ENCODE measurements around the gene TTC36. TPM values are rescaled to one million over a fixed set of nuclear protein-coding genes. Genes with fewer than 3 reads are reported as not detected.

Gene TTC36
- total RNA-seq, 2 donors from 2014 or later: 3.1 to 7.7 TPM

DNA sequence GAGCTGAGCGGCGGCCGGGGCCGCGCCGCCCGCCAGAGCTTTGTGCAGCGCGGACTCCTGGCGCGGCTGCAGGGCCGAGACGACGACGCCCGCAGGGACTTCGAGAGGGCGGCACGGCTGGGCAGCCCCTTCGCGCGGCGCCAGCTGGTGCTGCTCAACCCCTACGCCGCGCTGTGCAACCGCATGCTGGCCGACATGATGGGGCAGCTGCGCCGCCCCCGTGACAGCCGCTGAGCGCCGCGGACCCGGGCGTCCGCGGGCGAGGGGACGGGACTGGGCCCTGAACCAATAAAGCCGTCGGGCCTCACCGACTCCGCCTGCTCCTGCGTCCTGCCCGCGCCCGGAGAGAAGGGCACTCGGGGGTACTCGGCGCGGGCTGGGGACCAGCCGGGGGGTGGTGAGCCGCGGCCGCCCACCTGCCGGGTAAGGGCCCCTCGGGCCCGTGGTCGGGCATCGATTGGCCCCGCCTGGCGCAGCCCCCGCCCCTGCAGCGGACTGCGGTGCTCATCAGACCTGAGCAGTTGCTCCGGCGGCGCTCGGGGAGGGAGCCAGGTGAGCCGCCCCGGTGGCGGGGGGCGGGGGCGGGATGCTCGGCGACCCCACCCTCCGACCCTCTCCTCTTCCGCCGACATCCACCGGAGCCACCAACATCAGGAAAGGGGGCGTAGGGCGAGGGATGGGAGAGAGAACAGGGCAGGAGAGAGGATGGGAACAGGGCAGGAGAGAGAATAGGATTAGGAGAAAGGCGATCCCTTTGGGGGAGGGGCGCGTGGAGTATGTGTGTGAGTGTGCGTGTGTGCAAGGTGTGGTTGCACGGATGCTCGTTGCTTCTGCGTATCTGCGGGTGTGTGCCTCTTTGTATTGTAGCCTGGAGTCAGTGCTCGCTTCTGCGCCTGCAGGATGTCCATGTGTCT, 3.7 kb downstream of the TTC36 start, which contains the start of gene TMEM25:
Gene TMEM25 (plus strand): TSS at position 510 of the 914 bp plus-strand sequence. CDS start 610 bp downstream, outside the sequence.
- 1% methylated on average over 33 of the region's 94 CpGs for WGBS
- TF ChIP-seq, protein P1, sequence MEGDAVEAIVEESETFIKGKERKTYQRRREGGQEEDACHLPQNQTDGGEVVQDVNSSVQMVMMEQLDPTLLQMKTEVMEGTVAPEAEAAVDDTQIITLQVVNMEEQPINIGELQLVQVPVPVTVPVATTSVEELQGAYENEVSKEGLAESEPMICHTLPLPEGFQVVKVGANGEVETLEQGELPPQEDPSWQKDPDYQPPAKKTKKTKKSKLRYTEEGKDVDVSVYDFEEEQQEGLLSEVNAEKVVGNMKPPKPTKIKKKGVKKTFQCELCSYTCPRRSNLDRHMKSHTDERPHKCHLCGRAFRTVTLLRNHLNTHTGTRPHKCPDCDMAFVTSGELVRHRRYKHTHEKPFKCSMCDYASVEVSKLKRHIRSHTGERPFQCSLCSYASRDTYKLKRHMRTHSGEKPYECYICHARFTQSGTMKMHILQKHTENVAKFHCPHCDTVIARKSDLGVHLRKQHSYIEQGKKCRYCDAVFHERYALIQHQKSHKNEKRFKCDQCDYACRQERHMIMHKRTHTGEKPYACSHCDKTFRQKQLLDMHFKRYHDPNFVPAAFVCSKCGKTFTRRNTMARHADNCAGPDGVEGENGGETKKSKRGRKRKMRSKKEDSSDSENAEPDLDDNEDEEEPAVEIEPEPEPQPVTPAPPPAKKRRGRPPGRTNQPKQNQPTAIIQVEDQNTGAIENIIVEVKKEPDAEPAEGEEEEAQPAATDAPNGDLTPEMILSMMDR (IDR thresholded peaks at IDR 0.05): no peak
- TF ChIP-seq POLR2AphosphoS5 (IDR thresholded peaks at IDR 0.05): peak; percentile 39
- intact Hi-C loops (cut with DNase I): loop anchor here (5.0 kb wide), 1 partner anchor 36 kb away; the partner anchor contains the start of gene IFT46
- Histone ChIP-seq H3K4me3 (peak within 1 kb of the TSS; percentile 62 to 84), H3K9me3 (no peaks in the 10 kb centered on the region), H3K27me3 (replicated peaks; ENCODE audit: insufficient read depth) (no peaks in the 10 kb centered on the region), H3K36me3 (no peaks in the 10 kb centered on the region), H3K27ac (peak within 1 kb of the TSS; percentile 70 to 81), H3K4me1 (replicated peaks) (peaks cover 10% of the 10 kb centered on the region)
- DNase-seq (ENCODE audit: low spot score): peak; percentile 69

DNA sequence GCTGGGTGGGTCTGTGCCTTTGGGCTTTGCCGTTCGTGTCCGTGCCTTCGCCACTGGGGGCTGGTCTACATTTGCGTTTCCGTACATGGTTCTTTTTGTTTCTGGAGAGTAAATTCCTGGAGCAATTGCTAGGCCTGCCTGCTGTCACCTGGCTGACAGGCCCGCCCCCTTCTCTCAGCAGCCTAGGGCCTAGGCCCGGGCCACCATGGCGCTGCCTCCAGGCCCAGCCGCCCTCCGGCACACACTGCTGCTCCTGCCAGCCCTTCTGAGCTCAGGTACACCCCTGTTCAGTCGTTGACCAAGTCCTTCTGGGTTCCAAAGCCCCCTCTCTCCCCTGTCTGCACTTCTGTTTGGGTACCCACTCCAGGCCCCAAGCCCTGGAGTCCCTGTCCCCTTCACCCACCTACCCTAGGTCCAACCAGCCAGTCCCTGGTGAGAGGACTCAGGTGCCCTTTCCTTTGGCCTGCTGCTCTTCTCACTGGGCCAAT, 4.4 kb downstream of the TTC36 start:
- intact Hi-C loops (cut with DNase I): loop anchor here (5.0 kb wide), 1 partner anchor 36 kb away; the partner anchor contains the start of gene IFT46
- H3K27me3 ChIP-seq (replicated peaks; ENCODE audit: insufficient read depth): no peaks in the 10 kb centered on the region
- H3K36me3 ChIP-seq: no peaks in the 10 kb centered on the region
- peak overlapping the region; percentile 62 to 84 for H3K4me3 ChIP-seq
- TF ChIP-seq POLR2AphosphoS5 (IDR thresholded peaks at IDR 0.05) (no peak), POLR2A (IDR thresholded peaks at IDR 0.05) (no peak)
- TF ChIP-seq, protein P1 (IDR thresholded peaks at IDR 0.05): no peak
- peaks cover 10% of the 10 kb centered on the region for H3K4me1 ChIP-seq (replicated peaks)
- no peaks in the 10 kb centered on the region for H3K9me3 ChIP-seq
- no peak for DNase-seq (ENCODE audit: low spot score)
- 21% methylated on average over 12 of the region's 12 CpGs for WGBS
- H3K27ac ChIP-seq: peak overlapping the region; percentile 56 to 70

DNA sequence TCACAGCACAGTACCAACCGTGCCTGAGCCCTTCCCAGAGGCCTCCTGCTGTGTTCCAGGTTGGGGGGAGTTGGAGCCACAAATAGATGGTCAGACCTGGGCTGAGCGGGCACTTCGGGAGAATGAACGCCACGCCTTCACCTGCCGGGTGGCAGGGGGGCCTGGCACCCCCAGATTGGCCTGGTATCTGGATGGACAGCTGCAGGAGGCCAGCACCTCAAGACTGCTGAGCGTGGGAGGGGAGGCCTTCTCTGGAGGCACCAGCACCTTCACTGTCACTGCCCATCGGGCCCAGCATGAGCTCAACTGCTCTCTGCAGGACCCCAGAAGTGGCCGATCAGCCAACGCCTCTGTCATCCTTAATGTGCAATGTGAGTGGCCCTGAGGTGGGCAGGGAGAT, 4.8 kb downstream of the TTC36 start:
- H3K27ac ChIP-seq: peak overlapping the region; percentile 56 to 70
- no peaks in the 10 kb centered on the region for H3K9me3 ChIP-seq
- no peaks in the 10 kb centered on the region for H3K36me3 ChIP-seq
- H3K4me3 ChIP-seq: peak overlapping the region; percentile 62 to 84
- DNase-seq (ENCODE audit: low spot score): no peak
- peaks cover 10% of the 10 kb centered on the region for H3K4me1 ChIP-seq (replicated peaks)
- 63% methylated on average over 10 of the region's 10 CpGs for WGBS
- H3K27me3 ChIP-seq (replicated peaks; ENCODE audit: insufficient read depth): no peaks in the 10 kb centered on the region
- no peak for TF ChIP-seq POLR2AphosphoS5 (IDR thresholded peaks at IDR 0.05)
- TF ChIP-seq, protein P1 (IDR thresholded peaks at IDR 0.05): no peak
- TF ChIP-seq POLR2A (IDR thresholded peaks at IDR 0.05): no peak
- intact Hi-C loops (cut with DNase I): loop anchor here (5.0 kb wide), 1 partner anchor 35 kb away; the partner anchor contains the start of gene IFT46

DNA sequence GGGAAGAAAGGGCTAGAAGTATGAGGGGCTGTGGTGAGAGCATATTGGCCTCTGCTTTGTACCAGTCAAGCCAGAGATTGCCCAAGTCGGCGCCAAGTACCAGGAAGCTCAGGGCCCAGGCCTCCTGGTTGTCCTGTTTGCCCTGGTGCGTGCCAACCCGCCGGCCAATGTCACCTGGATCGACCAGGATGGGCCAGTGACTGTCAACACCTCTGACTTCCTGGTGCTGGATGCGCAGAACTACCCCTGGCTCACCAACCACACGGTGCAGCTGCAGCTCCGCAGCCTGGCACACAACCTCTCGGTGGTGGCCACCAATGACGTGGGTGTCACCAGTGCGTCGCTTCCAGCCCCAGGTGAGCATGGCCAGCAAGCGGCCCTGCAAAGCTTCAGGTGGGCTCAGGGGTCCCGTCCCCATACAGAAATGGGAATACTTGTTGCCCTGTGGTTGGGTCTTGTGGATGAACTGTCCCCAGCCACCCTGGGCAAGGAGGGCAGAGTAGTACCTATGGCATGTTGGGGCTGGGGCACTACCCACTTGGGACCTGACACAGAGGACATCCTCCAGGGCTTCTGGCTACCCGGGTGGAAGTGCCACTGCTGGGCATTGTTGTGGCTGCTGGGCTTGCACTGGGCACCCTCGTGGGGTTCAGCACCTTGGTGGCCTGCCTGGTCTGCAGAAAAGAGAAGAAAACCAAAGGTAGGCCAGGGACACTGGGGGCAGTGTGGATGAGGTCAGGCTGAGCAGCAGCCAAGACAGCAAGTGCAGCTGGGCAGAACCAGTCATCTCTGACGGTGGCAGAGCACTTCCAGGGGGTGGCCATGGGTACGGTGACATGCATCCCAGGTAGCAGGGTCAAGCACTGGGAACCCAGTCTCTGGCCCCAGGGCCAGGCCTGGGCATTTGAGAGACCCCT, 5.8 kb downstream of the TTC36 start:
- Histone ChIP-seq H3K4me3 (no peak overlapping the region), H3K9me3 (no peaks in the 10 kb centered on the region), H3K4me1 (replicated peaks) (peaks cover 10% of the 10 kb centered on the region), H3K27ac (no peak overlapping the region), H3K27me3 (replicated peaks; ENCODE audit: insufficient read depth) (no peaks in the 10 kb centered on the region), H3K36me3 (no peaks in the 10 kb centered on the region)
- no peak for TF ChIP-seq POLR2AphosphoS5 (IDR thresholded peaks at IDR 0.05)
- no peak for TF ChIP-seq POLR2A (IDR thresholded peaks at IDR 0.05)
- TF ChIP-seq, protein P1 (IDR thresholded peaks at IDR 0.05): no peak
- no peak for DNase-seq (ENCODE audit: low spot score)
- WGBS: 91% methylated on average over 18 of the region's 19 CpGs
- intact Hi-C loops (cut with DNase I): loop anchor here (5.0 kb wide), 1 partner anchor 34 kb away; the partner anchor contains the start of gene IFT46
